GM19395 (cell line): ENCODE results near the gene ERVFRD-1.

Experiments
- ATAC-seq: cut with Tn5 transposase; IDR thresholded peaks from one replicate; pipeline ENCODE4 v1.9.1; 2021; ENCODE audit warnings: mild to moderate bottlenecking, moderate library complexity; ENCODE audit not compliant: unreplicated experiment

Gene ERVFRD-1

GRCh38 chr6:11055127-11055627 lies 56.3 kb downstream of the ERVFRD-1 start:
- no peak for ATAC-seq

GRCh38 chr6:11054722-11055121 lies 56.8 kb downstream of the ERVFRD-1 start:
- ATAC-seq, result no peak

- ATAC-seq, result no peak
Measured at GRCh38 chr6:11053307-11053706, 58.2 kb downstream of the ERVFRD-1 start.
